Stimulated activated naive CD8-positive, alpha-beta T cell treated with anti-CD3 and anti-CD28 coated beads, Interleukin-15, Interleukin-2, amounts not matched to agents 100 ng/mL and 50 ng/mL, for 24 hours (primary cell): Measurements from ENCODE around the gene CNR2.
A peak's percentile ranks its signal among the peaks of the same experiment; 100 is the strongest.

Experiments used
- H3K27ac Mint-ChIP-seq: one replicate; pipeline ENCODE4 v1.8.0; 2021; ENCODE audit warnings: mild to moderate bottlenecking, mixed read lengths
- H3K27me3 Mint-ChIP-seq: one replicate; pipeline ENCODE4 v1.8.0; 2021; ENCODE audit warnings: mixed read lengths
- H3K36me3 Mint-ChIP-seq: one replicate; pipeline ENCODE4 v1.8.0; 2021; ENCODE audit warnings: low read depth, mixed read lengths
- H3K4me1 Mint-ChIP-seq: one replicate; pipeline ENCODE4 v1.8.0; 2021; ENCODE audit warnings: low read depth, mixed read lengths
- H3K4me3 Mint-ChIP-seq: one replicate; pipeline ENCODE4 v1.8.0; 2021; ENCODE audit warnings: mild to moderate bottlenecking, mixed read lengths
- H3K9me3 Mint-ChIP-seq: one replicate; pipeline ENCODE4 v1.8.0; 2021; ENCODE audit warnings: mixed read lengths

The CNR2 gene

GRCh38 chr1:23927097-23927496, 13.9 kb upstream of the CNR2 start:
- Mint-ChIP-seq H3K4me3 (no peak overlapping the region), H3K27ac (no peak overlapping the region), H3K9me3 (no peaks in the 10 kb centered on the region), H3K4me1 (peaks cover 3% of the 10 kb centered on the region), H3K27me3 (no peaks in the 10 kb centered on the region), H3K36me3 (no peaks in the 10 kb centered on the region)

- Mint-ChIP-seq H3K27me3 (no peaks in the 10 kb centered on the region), H3K4me3 (no peak overlapping the region), H3K27ac (no peak overlapping the region), H3K9me3 (no peaks in the 10 kb centered on the region), H3K36me3 (no peaks in the 10 kb centered on the region), H3K4me1 (peaks cover 5% of the 10 kb centered on the region)
Measured at GRCh38 chr1:23925279-23925678, 12.1 kb upstream of the CNR2 start.

GRCh38 chr1:23924601-23925000, 11.4 kb upstream of the CNR2 start:
- no peak overlapping the region for H3K4me3 Mint-ChIP-seq
- peaks cover 10% of the 10 kb centered on the region for H3K4me1 Mint-ChIP-seq
- H3K27ac Mint-ChIP-seq: no peak overlapping the region

GRCh38 chr1:23923592-23924499, 10.7 kb upstream of the CNR2 start:
- no peaks in the 10 kb centered on the region for H3K27me3 Mint-ChIP-seq
- H3K9me3 Mint-ChIP-seq: no peaks in the 10 kb centered on the region
- H3K36me3 Mint-ChIP-seq: no peaks in the 10 kb centered on the region
- no peak overlapping the region for H3K4me3 Mint-ChIP-seq
- no peak overlapping the region for H3K27ac Mint-ChIP-seq
- H3K4me1 Mint-ChIP-seq: peaks cover 10% of the 10 kb centered on the region

More at GRCh38 chr1:23924601-23925000, 11.4 kb upstream of the CNR2 start:
- H3K36me3 Mint-ChIP-seq: no peaks in the 10 kb centered on the region
- no peaks in the 10 kb centered on the region for H3K27me3 Mint-ChIP-seq
- no peaks in the 10 kb centered on the region for H3K9me3 Mint-ChIP-seq

- no peaks in the 10 kb centered on the region for H3K9me3 Mint-ChIP-seq
- no peak overlapping the region for H3K4me3 Mint-ChIP-seq
- peaks cover 10% of the 10 kb centered on the region for H3K4me1 Mint-ChIP-seq
- no peaks in the 10 kb centered on the region for H3K27me3 Mint-ChIP-seq
- H3K27ac Mint-ChIP-seq: no peak overlapping the region
- H3K36me3 Mint-ChIP-seq: no peaks in the 10 kb centered on the region
Measured at GRCh38 chr1:23922321-23922943, 9.3 kb upstream of the CNR2 start.

- Mint-ChIP-seq H3K4me3 (no peak overlapping the region), H3K36me3 (no peaks in the 10 kb centered on the region), H3K9me3 (no peaks in the 10 kb centered on the region), H3K27ac (peak overlapping the region; percentile 15), H3K27me3 (no peaks in the 10 kb centered on the region), H3K4me1 (peaks cover 42% of the 10 kb centered on the region)
Measured at GRCh38 chr1:23916209-23917131, 3.3 kb upstream of the CNR2 start.

GRCh38 chr1:23915466-23915865, 2.3 kb upstream of the CNR2 start:
- H3K4me1 Mint-ChIP-seq: peaks cover 49% of the 10 kb centered on the region
- no peaks in the 10 kb centered on the region for H3K27me3 Mint-ChIP-seq
- no peak overlapping the region for H3K4me3 Mint-ChIP-seq
- no peaks in the 10 kb centered on the region for H3K36me3 Mint-ChIP-seq
- no peaks in the 10 kb centered on the region for H3K9me3 Mint-ChIP-seq
- H3K27ac Mint-ChIP-seq: no peak overlapping the region

GRCh38 chr1:23914921-23915320, 1.8 kb upstream of the CNR2 start:
- H3K4me1 Mint-ChIP-seq: peaks cover 52% of the 10 kb centered on the region
- no peak overlapping the region for H3K4me3 Mint-ChIP-seq
- H3K9me3 Mint-ChIP-seq: no peaks in the 10 kb centered on the region
- no peaks in the 10 kb centered on the region for H3K27me3 Mint-ChIP-seq
- no peaks in the 10 kb centered on the region for H3K36me3 Mint-ChIP-seq
- no peak overlapping the region for H3K27ac Mint-ChIP-seq

- H3K27me3 Mint-ChIP-seq: no peaks in the 10 kb centered on the region
- peaks cover 70% of the 10 kb centered on the region for H3K4me1 Mint-ChIP-seq
- H3K27ac Mint-ChIP-seq: peak overlapping the region; percentile 46
- H3K4me3 Mint-ChIP-seq: peak overlapping the region; percentile 70
- no peaks in the 10 kb centered on the region for H3K9me3 Mint-ChIP-seq
- no peaks in the 10 kb centered on the region for H3K36me3 Mint-ChIP-seq
Measured at GRCh38 chr1:23911921-23912320, 1.2 kb downstream of the CNR2 start.

- Mint-ChIP-seq H3K4me3 (peak overlapping the region; percentile 58), H3K9me3 (no peaks in the 10 kb centered on the region), H3K36me3 (no peaks in the 10 kb centered on the region), H3K4me1 (peaks cover 74% of the 10 kb centered on the region), H3K27ac (peak overlapping the region; percentile 70), H3K27me3 (no peaks in the 10 kb centered on the region)
Measured at GRCh38 chr1:23910553-23911246, 2.5 kb downstream of the CNR2 start.

- H3K4me1 Mint-ChIP-seq: peaks cover 80% of the 10 kb centered on the region
- peak overlapping the region; percentile 76 for H3K27ac Mint-ChIP-seq
- peak overlapping the region; percentile 37 for H3K4me3 Mint-ChIP-seq
- no peaks in the 10 kb centered on the region for H3K27me3 Mint-ChIP-seq
- H3K9me3 Mint-ChIP-seq: no peaks in the 10 kb centered on the region
- no peaks in the 10 kb centered on the region for H3K36me3 Mint-ChIP-seq
Measured at GRCh38 chr1:23910144-23910543, 3.0 kb downstream of the CNR2 start.

GRCh38 chr1:23909412-23909811, 3.8 kb downstream of the CNR2 start:
- no peaks in the 10 kb centered on the region for H3K9me3 Mint-ChIP-seq
- peak overlapping the region; percentile 76 for H3K27ac Mint-ChIP-seq
- H3K4me1 Mint-ChIP-seq: peaks cover 85% of the 10 kb centered on the region
- H3K36me3 Mint-ChIP-seq: peaks cover 2% of the 10 kb centered on the region
- H3K4me3 Mint-ChIP-seq: peak overlapping the region; percentile 42
- H3K27me3 Mint-ChIP-seq: no peaks in the 10 kb centered on the region

GRCh38 chr1:23908453-23909341, 4.5 kb downstream of the CNR2 start:
- H3K4me3 Mint-ChIP-seq: peak overlapping the region; percentile 49
- H3K9me3 Mint-ChIP-seq: no peaks in the 10 kb centered on the region
- H3K27me3 Mint-ChIP-seq: no peaks in the 10 kb centered on the region
- H3K36me3 Mint-ChIP-seq: peaks cover 3% of the 10 kb centered on the region
- peaks cover 83% of the 10 kb centered on the region for H3K4me1 Mint-ChIP-seq
- H3K27ac Mint-ChIP-seq: peak overlapping the region; percentile 76
